Adrenal gland (tissue), 12 donors: ENCODE results near the gene HAUS7. TPM values are rescaled to one million over a fixed set of nuclear protein-coding genes. Genes with fewer than 3 reads are reported as not detected.

Experiments
- DNase-seq, 7 donors: peaks; one replicate each; pipeline ENCODE4 v3.0.0-alpha.2; 2019 to 2020
- H3K27ac ChIP-seq, 5 donors: fragments of 200-600 bp; sonication (generic) in 4 of 5; 1 replicate in 3 of 5; 2 replicates in 2 of 5; pipeline versions ENCODE4 v1.5.1 to v1.8.0; 2016 to 2020; ENCODE audit warnings: mild to moderate bottlenecking in 1 of 5
- H3K27me3 ChIP-seq: fragments of 200-600 bp; 2 replicates; pipeline ENCODE4 v1.8.0; 2021
- H3K36me3 ChIP-seq, 2 donors: fragments of 200-600 bp; replicated peaks in 1 of 2; 1 replicate in 1 of 2; 2 replicates in 1 of 2; pipeline versions ENCODE4 v1.5.1 to v1.8.0; 2018 to 2022
- H3K4me1 ChIP-seq, 2 donors: fragments of 200-600 bp; replicated peaks in 1 of 2; 1 replicate in 1 of 2; 2 replicates in 1 of 2; pipeline versions ENCODE4 v1.5.1 to v1.8.0; 2018 to 2021
- H3K4me3 ChIP-seq, 4 donors: fragments of 200-600 bp; sonication (generic) in 3 of 4; one replicate each; pipeline ENCODE4 v1.5.1; 2016 to 2018
- H3K9me3 ChIP-seq, 3 donors: fragments of 200-600 bp; sonication (generic) in 1 of 3; replicated peaks in 1 of 3; 1 replicate in 2 of 3; 2 replicates in 1 of 3; pipeline versions ENCODE4 v1.5.1 to v1.8.0; 2016 to 2021
- POLR2A ChIP-seq, 2 donors: fragments of 450-650 bp; IDR thresholded peaks; one replicate each; pipeline ENCODE4 v1.6.1; 2017; ENCODE audit warnings: antibody characterized with exemption in 2 of 2, mild to moderate bottlenecking in 2 of 2, moderate library complexity in 1 of 2
- WGBS, 4 donors: extraction: QIAGEN DNeasy Blood & Tissue Kit in 2 of 4; methylation state at CpG; one replicate each; pipeline versions ENCODE4 v1.1.5 to v1.1.7; 2013 to 2017; 5-methylcytosine and 5-hydroxymethylcytosine counted together
- intact Hi-C, 2 donors: fragments of 100-400 bp; cut with DNase I; formaldehyde crosslinking; loops; one replicate each; pipeline versions ENCODE4 v1.14.1 to v1.15.0; 2022 to 2023
- polyA plus RNA-seq, 3 donors: library from polyadenylated mRNA; stranded (reverse); fragments of 200-250 nt in 2 of 3; fragments of 350-450 nt in 1 of 3; fragmentation: Illumina TruSeq in 1 of 3; extraction: RNeasy Lipid Tissue Mini Kit (QIAGEN cat#74804) in 1 of 3; gene quantifications; one replicate each; pipeline ENCODE4 v1.2.3, GENCODE V29; 2013 to 2014
- total RNA-seq, 9 donors: library from RNA; depleted of rRNA in 4 of 9; stranded (reverse); fragments of >200 nt in 4 of 9; fragments of 120-200 nt in 1 of 9; fragmentation: NEBNext Ultra II Directional in 1 of 9; extraction: Animal tissue kit (Norgen Biotek cat#: 25700) in 1 of 9; gene quantifications; one replicate each; pipeline versions ENCODE4 v1.1.0 to v1.2.4, GENCODE V29; 2013 to 2023
- TF ChIP-seq, protein P1 (sequence below), 6 experiments: fragments of 450-650 bp in 4 of 6; fragments of 200-600 bp in 2 of 6; sonication (generic) in 1 of 6; IDR thresholded peaks; 1 replicate in 5 of 6; 2 replicates in 1 of 6; pipeline versions ENCODE4 v1.5.1 to v1.8.0; 2016 to 2021; ENCODE audit warnings: antibody characterized with exemption in 6 of 6, mild to moderate bottlenecking in 2 of 6, moderate library complexity in 1 of 6
- donor health status: healthy with polysubstance abuse.
- donor health status: Bipolar disorder and iron deficiency.
- donor health status: DM: yes; HTN: yes; CAD: no.
- donor health status: DM: no; HTN: no; CAD: no.
- donor health status: DM: no; HTN: no; CAD: no.
- donor health status: DM: yes; HTN: yes; CAD: no.

HAUS7 gene
- total and polyA plus RNA-seq, 12 donors = 7.3 to 111 (median 19.3) TPM

DNA sequence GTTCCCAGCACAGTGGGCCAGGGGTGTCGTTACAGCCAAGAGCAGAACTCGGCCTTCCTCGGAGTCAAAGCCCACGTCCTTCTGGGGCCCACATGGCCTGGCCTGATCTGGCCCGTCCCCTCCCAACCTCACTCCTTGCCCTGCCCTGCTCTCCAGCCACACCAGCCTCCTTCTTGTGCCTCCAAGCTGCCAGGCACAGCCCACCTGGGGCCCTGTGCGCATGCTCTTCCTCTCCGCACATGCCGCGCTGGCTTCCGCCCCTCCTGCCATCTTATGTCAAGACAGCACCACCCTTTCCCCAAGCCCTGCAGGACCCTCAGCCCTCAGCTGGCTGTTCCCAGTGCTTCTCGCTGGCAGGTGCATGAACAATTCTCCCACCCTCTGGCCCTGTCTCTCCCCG lies 6.8 kb downstream of the HAUS7 start:
- DNase-seq = no peak
- WGBS, 4 donors = 73 to 82% (median 76%) methylated on average over 10 to 12 of the region's 12 CpGs
- Histone ChIP-seq H3K4me3 (no peak overlapping the region), H3K4me1 (no peaks in the 10 kb centered on the region), H3K27ac (no peak overlapping the region), H3K36me3 (no peaks in the 10 kb centered on the region), H3K27me3 (no peaks in the 10 kb centered on the region), H3K9me3 (no peaks in the 10 kb centered on the region)
- intact Hi-C loops = loop anchor here in 1 of 2 donors (5.0 kb wide), 1 partner anchor 44 kb away; no protein-coding TSS in a partner anchor
- TF ChIP-seq, protein P1, sequence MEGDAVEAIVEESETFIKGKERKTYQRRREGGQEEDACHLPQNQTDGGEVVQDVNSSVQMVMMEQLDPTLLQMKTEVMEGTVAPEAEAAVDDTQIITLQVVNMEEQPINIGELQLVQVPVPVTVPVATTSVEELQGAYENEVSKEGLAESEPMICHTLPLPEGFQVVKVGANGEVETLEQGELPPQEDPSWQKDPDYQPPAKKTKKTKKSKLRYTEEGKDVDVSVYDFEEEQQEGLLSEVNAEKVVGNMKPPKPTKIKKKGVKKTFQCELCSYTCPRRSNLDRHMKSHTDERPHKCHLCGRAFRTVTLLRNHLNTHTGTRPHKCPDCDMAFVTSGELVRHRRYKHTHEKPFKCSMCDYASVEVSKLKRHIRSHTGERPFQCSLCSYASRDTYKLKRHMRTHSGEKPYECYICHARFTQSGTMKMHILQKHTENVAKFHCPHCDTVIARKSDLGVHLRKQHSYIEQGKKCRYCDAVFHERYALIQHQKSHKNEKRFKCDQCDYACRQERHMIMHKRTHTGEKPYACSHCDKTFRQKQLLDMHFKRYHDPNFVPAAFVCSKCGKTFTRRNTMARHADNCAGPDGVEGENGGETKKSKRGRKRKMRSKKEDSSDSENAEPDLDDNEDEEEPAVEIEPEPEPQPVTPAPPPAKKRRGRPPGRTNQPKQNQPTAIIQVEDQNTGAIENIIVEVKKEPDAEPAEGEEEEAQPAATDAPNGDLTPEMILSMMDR (IDR thresholded peaks at IDR 0.05) = no peak
- no peak for TF ChIP-seq POLR2A (IDR thresholded peaks at IDR 0.05)

DNA sequence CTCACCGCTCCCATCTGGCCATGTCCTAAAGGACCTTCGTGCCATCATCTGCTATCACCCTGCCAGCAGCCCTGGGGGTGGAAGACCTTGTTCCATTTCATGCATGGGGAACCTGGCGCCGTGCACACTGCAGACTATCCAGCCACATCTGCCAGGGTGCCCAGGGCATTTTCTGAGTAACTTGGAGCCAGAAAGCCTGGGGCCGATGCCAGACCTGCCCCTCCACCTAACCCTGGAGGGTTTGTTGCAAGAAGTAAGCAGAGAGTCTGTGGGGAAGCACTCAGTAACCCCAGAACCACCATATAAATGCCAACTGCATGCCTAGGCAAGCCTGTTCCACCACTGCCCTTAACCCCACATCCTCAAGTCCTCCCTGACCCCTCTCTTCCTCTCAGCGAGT lies 7.3 kb downstream of the HAUS7 start:
- no peak for TF ChIP-seq POLR2A (IDR thresholded peaks at IDR 0.05)
- TF ChIP-seq, protein P1 (IDR thresholded peaks at IDR 0.05) = no peak
- Histone ChIP-seq H3K27ac (no peak overlapping the region), H3K9me3 (no peaks in the 10 kb centered on the region), H3K4me1 (no peaks in the 10 kb centered on the region), H3K4me3 (no peak overlapping the region), H3K27me3 (no peaks in the 10 kb centered on the region), H3K36me3 (no peaks in the 10 kb centered on the region)
- peak in 2 of 7 donors; percentile 17 to 43 for DNase-seq
- intact Hi-C loops = loop anchor here in 1 of 2 donors (5.0 kb wide), 1 partner anchor 44 kb away; no protein-coding TSS in a partner anchor
- 68 to 92% (median 74%) methylated on average over 4 to 6 of the region's 6 CpGs for WGBS, 4 donors

DNA sequence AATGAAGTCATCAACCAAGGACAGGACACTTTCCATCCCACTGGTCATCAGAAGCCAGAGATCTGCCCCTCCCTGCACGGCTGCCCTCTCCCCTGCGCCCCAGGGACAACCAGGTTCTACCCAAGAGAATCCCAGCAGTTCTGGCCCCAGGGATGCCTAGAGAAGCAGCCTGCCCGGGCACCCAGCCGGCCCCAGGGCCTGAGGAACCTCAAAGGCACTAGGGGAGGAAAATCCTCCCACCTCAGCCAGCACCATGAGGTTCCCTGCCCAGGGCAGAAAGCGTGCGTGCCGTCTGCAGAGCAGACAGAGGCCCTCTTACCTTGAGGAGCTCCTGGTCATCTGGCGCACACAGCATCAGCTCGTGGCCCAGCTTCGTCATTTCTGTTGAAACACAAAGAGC lies 8.1 kb downstream of the HAUS7 start:
- WGBS, 4 donors = 82 to 92% (median 87%) methylated on average over 10 of the region's 10 CpGs; no CpG with 5 or more reads in 1 of the 4 donors
- intact Hi-C loops = loop anchor here in 1 of 2 donors (5.0 kb wide), 1 partner anchor 45 kb away; no protein-coding TSS in a partner anchor
- TF ChIP-seq, protein P1 (IDR thresholded peaks at IDR 0.05) = no peak
- TF ChIP-seq POLR2A (IDR thresholded peaks at IDR 0.05) = no peak

DNA sequence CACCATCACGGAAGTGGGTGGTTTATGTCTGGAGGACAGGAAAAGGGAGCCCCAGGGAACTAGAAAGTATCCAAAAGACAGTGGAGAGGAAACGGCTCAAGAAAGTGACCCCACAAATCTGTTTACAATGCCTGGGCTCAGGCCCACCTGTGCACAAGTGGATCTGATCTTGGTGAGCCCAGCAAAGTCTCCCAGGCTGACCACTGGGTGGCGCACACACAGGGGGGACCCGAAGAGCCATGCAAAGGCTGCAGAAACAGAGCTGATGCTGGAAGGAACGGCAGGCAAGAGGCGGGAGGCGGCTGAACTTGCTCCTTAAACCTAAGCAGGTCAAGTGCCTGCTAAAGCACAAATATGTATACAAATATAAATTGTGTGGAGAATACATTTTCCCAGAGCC lies 9.6 kb downstream of the HAUS7 start:
- H3K4me3 ChIP-seq = no peak overlapping the region
- H3K36me3 ChIP-seq = no peaks in the 10 kb centered on the region
- intact Hi-C loops = loop anchor here in 1 of 2 donors (5.0 kb wide), 1 partner anchor 46 kb away; no protein-coding TSS in a partner anchor
- H3K4me1 ChIP-seq = no peaks in the 10 kb centered on the region
- peak; percentile 39 to 61 (median 46) for DNase-seq
- no peaks in the 10 kb centered on the region for H3K27me3 ChIP-seq
- TF ChIP-seq, protein P1 (IDR thresholded peaks at IDR 0.05) = peak in 5 of 6 experiments; percentile 35 to 60 (median 50)
- TF ChIP-seq POLR2A (IDR thresholded peaks at IDR 0.05) = no peak
- no peaks in the 10 kb centered on the region for H3K9me3 ChIP-seq
- WGBS, 4 donors = 43 to 60% (median 50%) methylated on average over 4 to 7 of the region's 7 CpGs
- no peak overlapping the region for H3K27ac ChIP-seq

More for the DNA sequence above, 8.1 kb downstream of the HAUS7 start:
- no peaks in the 10 kb centered on the region for H3K36me3 ChIP-seq
- H3K4me1 ChIP-seq = no peaks in the 10 kb centered on the region
- no peaks in the 10 kb centered on the region for H3K9me3 ChIP-seq
- H3K27me3 ChIP-seq = no peaks in the 10 kb centered on the region
- no peak for DNase-seq
- H3K4me3 ChIP-seq = no peak overlapping the region
- H3K27ac ChIP-seq = no peak overlapping the region
